ENCODE results near the gene DHX29. TPM values are rescaled to one million over a fixed set of nuclear protein-coding genes. Genes with fewer than 3 reads are reported as not detected.

DHX29 gene
- total RNA-seq, 4 donors from 2014 or later = 22.9 to 28.5 (median 27.5) TPM

- peaks cover 0 to 99% (median 13%) of the 10 kb centered on the region in 3 donors for H3K36me3 ChIP-seq
- no peak for DNase-seq (ENCODE audit: low spot score in 2 of 2)
- TF ChIP-seq CTCF (IDR thresholded peaks at IDR 0.05) = no peak
- TF ChIP-seq POLR2A (IDR thresholded peaks at IDR 0.05) = no peak
- no peak for TF ChIP-seq EP300 (IDR thresholded peaks at IDR 0.05)
- H3K27me3 ChIP-seq = no peaks in the 10 kb centered on the region
- no peaks in the 10 kb centered on the region for H3K4me1 ChIP-seq
- no peak overlapping the region for H3K4me3 ChIP-seq
- WGBS, 2 donors = 67 to 78% methylated on average over 1 of the region's 1 CpG
- H3K9me3 ChIP-seq = no peaks in the 10 kb centered on the region
- H3K27ac ChIP-seq = no peak overlapping the region
Measured at GRCh38 chr5:55276771-55277170, 30.7 kb downstream of the DHX29 start.

GRCh38 chr5:55258339-55258738, 49.2 kb downstream of the DHX29 start:
- Histone ChIP-seq H3K9me3 (no peaks in the 10 kb centered on the region), H3K36me3 (peaks cover 0 to 88% (median 0%) of the 10 kb centered on the region in 3 donors), H3K4me3 (no peak overlapping the region), H3K4me1 (no peaks in the 10 kb centered on the region), H3K27ac (no peak overlapping the region), H3K27me3 (no peaks in the 10 kb centered on the region)
- TF ChIP-seq EP300 (IDR thresholded peaks at IDR 0.05) (no peak), CTCF (IDR thresholded peaks at IDR 0.05) (no peak), POLR2A (IDR thresholded peaks at IDR 0.05) (no peak)
- no peak for DNase-seq (ENCODE audit: low spot score in 2 of 2)
- 94 to 99% methylated on average over 3 of the region's 3 CpGs for WGBS, 2 donors

GRCh38 chr5:55254802-55255201, 52.7 kb downstream of the DHX29 start:
- no peaks in the 10 kb centered on the region for H3K4me1 ChIP-seq
- H3K4me3 ChIP-seq = no peak overlapping the region
- 91 to 94% methylated on average over 4 of the region's 4 CpGs for WGBS, 2 donors
- DNase-seq (ENCODE audit: low spot score in 2 of 2) = no peak
- no peaks in the 10 kb centered on the region for H3K27me3 ChIP-seq
- H3K9me3 ChIP-seq = no peaks in the 10 kb centered on the region
- peaks cover 0 to 58% (median 0%) of the 10 kb centered on the region in 3 donors for H3K36me3 ChIP-seq
- no peak overlapping the region for H3K27ac ChIP-seq
- TF ChIP-seq EP300 (IDR thresholded peaks at IDR 0.05) = no peak
- TF ChIP-seq POLR2A (IDR thresholded peaks at IDR 0.05) = no peak
- TF ChIP-seq CTCF (IDR thresholded peaks at IDR 0.05) = no peak

GRCh38 chr5:55250064-55250463, 57.4 kb downstream of the DHX29 start:
- 88 to 89% methylated on average over 1 of the region's 1 CpG for WGBS, 2 donors
- DNase-seq (ENCODE audit: low spot score in 2 of 2) = no peak
- Histone ChIP-seq H3K9me3 (peaks cover 0 to 22% (median 0%) of the 10 kb centered on the region in 4 donors), H3K27ac (no peak overlapping the region), H3K27me3 (no peaks in the 10 kb centered on the region), H3K4me3 (no peak overlapping the region), H3K36me3 (peaks cover 0 to 15% (median 0%) of the 10 kb centered on the region in 3 donors), H3K4me1 (no peaks in the 10 kb centered on the region)
- no peak for TF ChIP-seq POLR2A (IDR thresholded peaks at IDR 0.05)
- TF ChIP-seq CTCF (IDR thresholded peaks at IDR 0.05) = no peak
- TF ChIP-seq EP300 (IDR thresholded peaks at IDR 0.05) = no peak

GRCh38 chr5:55241746-55242145, 65.7 kb downstream of the DHX29 start:
- no peak for DNase-seq (ENCODE audit: low spot score in 2 of 2)
- 44 to 56% methylated on average over 4 of the region's 4 CpGs for WGBS, 2 donors
- Histone ChIP-seq H3K4me3 (no peak overlapping the region), H3K27me3 (peaks cover 0 to 43% of the 10 kb centered on the region in 2 donors), H3K9me3 (no peaks in the 10 kb centered on the region), H3K27ac (no peak overlapping the region), H3K4me1 (no peaks in the 10 kb centered on the region), H3K36me3 (no peaks in the 10 kb centered on the region)
- TF ChIP-seq EP300 (IDR thresholded peaks at IDR 0.05) = no peak
- TF ChIP-seq CTCF (IDR thresholded peaks at IDR 0.05) = no peak
- no peak for TF ChIP-seq POLR2A (IDR thresholded peaks at IDR 0.05)
